GM19468 (cell line): ENCODE measurements around the gene RRAS2.
"Not testable (repeated sequence)": the region's sequence is repeated elsewhere in the genome, so short reads cannot be mapped to it uniquely, and the experiment has no call there.

Experiments used
- ATAC-seq: cut with Tn5 transposase; IDR thresholded peaks from one replicate; pipeline ENCODE4 v1.9.1; 2021; ENCODE audit warnings: mild to moderate bottlenecking, moderate library complexity, moderate number of reproducible peaks; ENCODE audit not compliant: unreplicated experiment; ENCODE audit errors: extremely low read depth

RRAS2 gene

GRCh38 chr11:14264966-14265365, 94.0 kb downstream of the RRAS2 start:
- no peak for ATAC-seq

DNA sequence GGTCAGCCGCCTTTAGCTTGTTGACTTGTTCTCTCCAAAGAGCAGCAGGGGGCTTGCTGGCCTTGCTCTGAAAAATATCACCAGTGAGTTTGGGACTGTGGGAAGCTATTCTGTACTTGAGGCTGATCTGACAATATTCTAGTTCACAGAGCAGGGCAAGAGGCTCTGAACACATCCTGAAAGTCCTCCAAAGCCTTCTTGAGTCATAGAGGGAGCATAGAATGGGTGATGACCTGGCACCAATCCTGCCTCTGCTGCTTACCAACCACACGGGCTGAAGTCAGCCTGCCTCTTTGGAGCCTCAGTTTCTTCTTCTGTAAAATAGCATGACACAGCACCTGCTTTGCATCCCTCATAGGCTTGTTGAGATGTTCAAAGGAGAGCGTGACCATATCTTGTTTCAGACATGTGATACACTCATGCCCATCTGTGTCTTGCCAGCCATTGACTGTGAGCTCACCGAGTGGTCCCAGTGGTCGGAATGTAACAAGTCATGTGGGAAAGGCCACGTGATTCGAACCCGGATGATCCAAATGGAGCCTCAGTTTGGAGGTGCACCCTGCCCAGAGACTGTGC, 96.6 kb downstream of the RRAS2 start:
- ATAC-seq = no peak

DNA sequence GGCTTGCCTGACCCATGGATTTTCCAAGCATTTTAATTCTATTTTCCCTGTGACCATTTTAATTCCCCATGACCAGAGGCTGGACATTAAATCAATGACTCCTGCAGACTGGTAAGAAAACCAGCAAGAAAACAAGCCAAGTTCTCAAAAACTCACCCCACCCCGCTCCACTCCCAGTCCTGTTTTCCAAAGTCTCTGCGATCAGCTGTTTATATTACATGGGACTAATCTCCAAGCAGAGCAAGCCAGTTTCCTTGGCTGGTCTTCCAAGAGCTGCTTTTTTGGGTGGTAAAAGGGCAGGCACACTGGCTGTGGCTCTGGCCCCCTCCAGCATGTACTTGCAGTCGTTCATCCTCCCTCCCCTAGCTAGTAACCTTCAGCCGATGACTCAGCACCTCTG, 97.9 kb downstream of the RRAS2 start:
- no peak for ATAC-seq

GRCh38 chr11:14259878-14260277, 99.1 kb downstream of the RRAS2 start:
- ATAC-seq = no peak

DNA sequence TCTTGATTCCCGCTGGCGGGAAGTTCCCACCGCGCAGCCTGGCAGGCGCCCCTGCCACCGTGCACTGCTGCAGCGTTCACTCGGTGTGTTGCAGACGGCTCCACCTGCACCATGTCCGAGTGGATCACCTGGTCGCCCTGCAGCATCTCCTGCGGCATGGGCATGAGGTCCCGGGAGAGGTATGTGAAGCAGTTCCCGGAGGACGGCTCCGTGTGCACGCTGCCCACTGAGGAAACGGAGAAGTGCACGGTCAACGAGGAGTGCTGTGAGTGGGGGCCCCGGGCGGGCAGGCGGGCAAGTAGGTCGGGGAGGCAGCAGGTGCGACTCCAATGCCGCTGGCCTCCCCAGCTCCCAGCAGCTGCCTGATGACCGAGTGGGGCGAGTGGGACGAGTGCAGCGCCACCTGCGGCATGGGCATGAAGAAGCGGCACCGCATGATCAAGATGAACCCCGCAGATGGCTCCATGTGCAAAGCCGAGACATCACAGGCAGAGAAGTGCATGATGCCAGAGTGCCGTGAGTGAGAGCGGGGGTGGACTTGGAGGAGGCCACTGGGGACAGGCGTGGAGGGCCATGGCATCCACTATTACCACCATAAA, 99.7 kb downstream of the RRAS2 start:
- no peak for ATAC-seq

DNA sequence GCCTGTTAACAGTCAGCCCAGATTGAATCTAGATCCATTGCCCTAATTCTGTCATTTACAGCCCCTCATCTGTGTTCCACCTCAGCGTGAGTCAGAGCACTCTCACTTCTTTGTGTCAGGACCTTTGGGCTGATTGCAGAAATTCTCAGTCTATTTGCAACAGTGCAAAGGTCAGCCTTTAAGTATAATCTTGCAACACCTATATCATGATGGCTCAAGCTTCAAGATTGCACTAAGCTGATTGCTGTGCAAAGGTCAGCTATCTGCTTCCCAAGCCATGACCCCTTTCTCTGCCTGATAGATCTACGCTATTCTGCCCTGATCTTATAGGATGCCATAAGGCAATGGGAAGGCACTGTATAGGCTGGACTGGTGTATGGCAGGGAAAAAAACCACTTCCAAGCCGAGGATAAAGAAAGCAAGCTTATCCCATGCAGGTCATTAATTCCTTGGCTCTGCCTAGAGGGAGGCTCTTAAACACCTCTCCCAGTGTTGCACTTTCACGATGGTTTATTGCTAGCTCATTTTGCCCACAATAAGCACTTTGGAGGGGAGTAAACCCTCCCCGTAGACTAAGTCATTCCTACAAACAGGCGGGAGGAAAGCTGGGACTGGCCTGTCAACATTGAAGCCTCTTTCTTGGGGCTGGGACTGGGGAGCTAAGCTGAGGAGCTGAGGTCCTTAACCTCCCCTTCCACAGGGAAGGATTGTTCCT, 100.6 kb downstream of the RRAS2 start:
- no peak for ATAC-seq

DNA sequence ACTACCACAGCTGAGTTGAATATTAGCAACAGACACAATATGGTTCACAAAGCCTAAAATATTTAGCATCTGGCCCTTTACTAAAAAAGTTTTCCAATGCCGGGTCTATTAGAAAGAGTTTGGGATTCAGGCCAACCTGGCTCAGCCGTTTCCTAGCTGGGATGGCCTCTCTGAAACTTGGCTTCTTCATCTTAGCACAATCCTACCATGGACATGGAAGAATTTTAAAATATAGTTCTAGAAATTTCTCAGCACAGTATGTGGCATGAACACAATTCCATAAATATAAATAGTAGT, 103.8 kb downstream of the RRAS2 start:
- ATAC-seq = no peak

- no peak for ATAC-seq
These were observed 104.3 kb downstream of the RRAS2 start for GRCh38 chr11:14254533-14255237.

GRCh38 chr11:14253840-14254239, 105.1 kb downstream of the RRAS2 start:
- ATAC-seq = no peak

DNA sequence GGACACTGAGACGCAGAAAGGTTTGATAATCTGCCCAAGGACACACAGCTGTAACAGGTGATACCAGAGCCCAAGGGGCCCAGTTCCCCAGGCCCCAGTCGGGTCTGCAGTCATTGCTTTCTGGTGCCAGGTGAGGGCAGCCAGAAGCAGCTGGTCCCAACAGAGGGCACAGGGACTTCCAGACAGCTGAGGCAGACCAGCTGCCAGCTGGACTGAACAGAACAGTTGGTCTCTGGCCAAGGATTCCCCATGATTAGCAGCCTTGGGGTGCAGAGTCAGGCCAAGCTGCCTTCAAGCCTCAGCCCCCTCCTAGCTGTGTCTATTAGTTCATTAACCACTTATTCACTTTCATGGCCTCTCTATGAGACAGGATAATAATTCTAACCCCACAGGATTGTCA, 105.6 kb downstream of the RRAS2 start:
- no peak for ATAC-seq

DNA sequence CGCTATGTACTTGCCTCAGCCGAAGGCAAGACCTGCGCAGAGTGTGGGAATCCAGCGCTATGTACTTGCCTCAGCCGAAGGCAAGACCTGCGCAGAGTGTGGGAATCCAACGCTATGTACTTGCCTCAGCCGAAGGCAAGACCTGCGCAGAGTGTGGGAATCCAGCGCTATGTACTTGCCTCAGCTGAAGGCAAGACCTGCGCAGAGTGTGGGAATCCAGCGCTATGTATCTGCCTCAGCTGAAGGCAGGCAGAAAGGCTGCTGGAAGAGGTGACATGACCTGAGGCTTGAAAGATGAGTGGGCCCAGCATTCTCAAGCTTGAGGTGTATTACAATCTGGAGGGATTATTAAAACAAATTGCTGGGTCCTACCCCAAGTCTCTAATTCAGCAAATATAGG, 106.5 kb downstream of the RRAS2 start:
- ATAC-seq = not testable (repeated sequence)

- no peak for ATAC-seq
These were observed 107.2 kb downstream of the RRAS2 start for GRCh38 chr11:14251754-14252153.

DNA sequence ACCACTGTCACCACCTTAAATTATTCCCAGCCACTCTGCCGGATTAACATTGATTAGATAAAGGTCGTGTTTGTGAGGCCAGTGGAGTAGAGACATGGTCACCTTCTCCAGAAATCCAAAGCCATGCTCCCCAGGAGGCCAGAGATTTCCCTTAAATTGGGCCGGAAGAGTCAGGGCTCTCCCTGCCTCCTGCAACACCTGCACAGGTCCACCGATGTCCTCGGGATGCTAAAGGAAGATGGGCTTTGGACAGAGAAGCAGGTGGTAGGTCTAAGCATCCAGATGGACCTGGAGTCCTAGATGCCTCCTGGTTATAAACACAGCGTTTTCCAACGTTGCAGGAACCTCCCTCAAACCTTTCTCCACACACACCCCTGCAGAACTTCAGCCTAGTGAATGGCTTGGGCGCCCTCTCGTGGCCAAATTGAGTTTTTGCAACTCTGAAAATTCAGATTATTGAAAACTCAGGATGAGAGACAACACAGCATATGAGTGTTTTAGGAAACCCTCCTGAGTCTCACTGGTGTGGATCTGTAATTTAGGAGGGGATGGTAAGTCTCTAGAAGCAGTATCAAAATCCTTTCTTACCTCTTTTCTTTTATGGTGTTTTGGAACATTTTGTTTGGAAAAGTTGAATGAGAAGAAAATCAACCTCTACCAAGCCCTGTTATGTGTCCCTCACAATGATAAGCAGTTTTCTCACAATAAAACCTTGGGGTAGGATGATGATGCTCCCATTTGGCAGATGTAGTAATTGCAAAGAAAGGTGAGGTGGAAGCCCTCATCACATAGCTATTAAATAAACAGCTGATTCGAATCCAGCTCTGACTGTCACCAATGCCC, 109.6 kb downstream of the RRAS2 start:
- no peak for ATAC-seq

GRCh38 chr11:14248580-14248981, 110.4 kb downstream of the RRAS2 start:
- no peak for ATAC-seq

DNA sequence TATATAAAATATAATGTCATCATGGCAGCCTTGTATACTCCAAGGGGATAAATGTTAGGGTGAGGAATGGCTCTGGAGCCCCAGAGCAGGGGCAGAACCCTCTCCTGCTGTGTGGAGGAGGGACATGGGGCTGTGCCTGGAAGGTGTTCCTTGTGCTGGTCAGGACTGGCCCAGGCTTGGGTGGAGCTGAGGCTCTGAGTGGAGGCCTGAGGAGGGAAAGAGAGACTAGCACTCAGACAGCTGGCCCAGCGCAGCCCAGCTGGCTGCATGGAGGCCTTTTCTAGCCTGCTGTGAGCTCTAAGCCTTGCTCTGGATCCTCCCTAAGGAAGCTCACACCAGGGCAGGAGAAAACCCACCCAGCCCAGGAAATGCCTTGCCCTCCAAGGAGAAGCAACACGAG, 113.5 kb downstream of the RRAS2 start:
- ATAC-seq = no peak

DNA sequence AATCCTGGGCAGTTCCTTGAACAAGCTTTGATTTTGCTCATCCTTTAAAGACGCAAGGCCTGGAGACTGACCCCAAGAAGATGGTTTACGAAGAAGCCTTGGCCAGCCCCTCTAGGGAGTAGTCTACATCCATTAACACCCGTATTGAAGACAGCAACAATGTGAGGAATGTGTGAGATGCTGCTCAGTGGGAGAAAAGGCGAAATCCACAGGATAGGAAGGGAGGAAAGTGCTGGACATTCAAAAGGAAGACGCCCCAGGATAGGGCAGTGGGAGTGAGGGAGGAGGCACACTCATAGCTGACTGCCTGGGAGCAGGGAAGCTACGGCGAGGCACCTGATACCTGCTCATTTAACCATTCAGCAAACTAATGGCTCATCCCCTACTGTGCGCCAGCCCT, 114.1 kb downstream of the RRAS2 start:
- no peak for ATAC-seq

- no peak for ATAC-seq
These were observed 116.2 kb downstream of the RRAS2 start for GRCh38 chr11:14242733-14243132.

DNA sequence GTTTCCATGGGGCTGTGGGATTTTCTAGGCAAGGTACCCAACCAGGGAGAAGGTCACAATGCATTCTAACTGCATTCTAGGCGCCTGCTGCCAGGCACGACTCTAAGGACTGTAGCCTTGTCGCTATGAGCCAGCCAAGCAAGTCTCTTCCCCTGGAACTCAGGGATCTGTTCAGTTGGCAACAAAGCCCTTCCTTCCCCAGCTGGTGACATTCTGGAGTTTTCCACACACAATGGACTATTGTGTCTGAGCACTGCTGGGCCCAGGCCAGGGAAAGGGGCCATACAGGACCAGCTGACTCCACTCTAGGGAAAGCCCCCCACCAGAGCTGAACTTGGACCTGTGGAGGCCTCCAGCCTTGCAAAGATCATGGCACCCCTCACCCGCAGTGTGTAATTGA, 116.8 kb downstream of the RRAS2 start:
- no peak for ATAC-seq

- ATAC-seq = no peak
These were observed 118.0 kb downstream of the RRAS2 start for GRCh38 chr11:14240951-14241350.

DNA sequence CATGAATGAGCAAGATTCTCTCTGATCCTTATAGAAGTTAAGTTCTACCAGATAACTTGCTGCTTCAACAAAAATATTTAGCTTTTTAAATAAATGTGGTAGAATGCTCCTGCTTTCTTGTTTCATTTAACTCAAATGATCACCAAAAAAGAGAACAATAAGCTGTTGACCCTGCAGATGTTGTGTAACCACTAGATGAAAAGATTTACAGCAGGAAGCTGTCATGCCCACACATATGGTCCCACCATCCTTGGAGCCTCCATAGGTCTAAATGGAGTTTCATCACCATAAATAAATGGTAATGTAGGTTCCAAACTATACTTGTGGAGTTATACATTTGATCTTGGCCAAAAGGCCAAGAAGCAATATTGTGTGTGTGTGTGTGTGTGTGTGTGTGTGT, 118.8 kb downstream of the RRAS2 start:
- ATAC-seq = no peak
